Mesendoderm (in vitro differentiated cells): ENCODE results near the gene POLR2I.

Source experiments
- DNase-seq: peaks from one replicate; pipeline ENCODE4 v3.0.0; 2013
- H2AK5ac ChIP-seq: 2 replicates; pipeline ENCODE4 v1.6.1; 2013; ENCODE audit warnings: low read length, inconsistent platforms
- H2BK120ac ChIP-seq: 2 replicates; pipeline ENCODE4 v1.6.1; 2013; ENCODE audit warnings: low read depth, mild to moderate bottlenecking, low read length, moderate library complexity, mixed read lengths
- H2BK15ac ChIP-seq: replicated peaks from 2 replicates; pipeline ENCODE4 v1.6.1; 2013; ENCODE audit warnings: low read depth, mild to moderate bottlenecking, moderate library complexity
- H2BK5ac ChIP-seq: 2 replicates; pipeline ENCODE4 v1.6.1; 2013; ENCODE audit warnings: low read length, inconsistent platforms
- H3K18ac ChIP-seq: 2 replicates; pipeline ENCODE4 v1.6.1; 2013; ENCODE audit warnings: mild to moderate bottlenecking, low read length, mixed read lengths
- H3K23ac ChIP-seq: one replicate; pipeline ENCODE4 v1.6.1; 2013; ENCODE audit warnings: low read length
- H3K27ac ChIP-seq: 2 replicates; pipeline ENCODE4 v1.5.1; 2013; ENCODE audit warnings: low read depth, mild to moderate bottlenecking, inconsistent platforms, low read length, moderate library complexity
- H3K27me3 ChIP-seq: 2 replicates; pipeline ENCODE4 v1.6.1; 2013; ENCODE audit warnings: low read length, control low read depth, mild to moderate bottlenecking, inconsistent platforms; ENCODE audit not compliant: insufficient read depth, poor library complexity
- H3K36me3 ChIP-seq: 2 replicates; pipeline ENCODE4 v1.6.1; 2013; ENCODE audit warnings: low read length, inconsistent platforms; ENCODE audit not compliant: control insufficient read depth, insufficient read depth
- H3K4ac ChIP-seq: one replicate; pipeline ENCODE4 v1.6.1; 2013; ENCODE audit warnings: low read depth, mild to moderate bottlenecking, low read length, moderate library complexity
- H3K4me1 ChIP-seq: 2 replicates; pipeline ENCODE4 v1.6.1; 2013; ENCODE audit warnings: low read depth, low read length, inconsistent platforms; ENCODE audit not compliant: control insufficient read depth
- H3K4me2 ChIP-seq: 2 replicates; pipeline ENCODE4 v1.6.1; 2013; ENCODE audit warnings: low read length
- H3K4me3 ChIP-seq: 2 replicates; pipeline ENCODE4 v1.5.1; 2013; ENCODE audit warnings: mild to moderate bottlenecking, low read length
- H3K56ac ChIP-seq: one replicate; pipeline ENCODE4 v1.6.1; 2013; ENCODE audit warnings: low read length
- H3K79me1 ChIP-seq: 2 replicates; pipeline ENCODE4 v1.6.1; 2013; ENCODE audit warnings: low read length, inconsistent platforms
- H3K79me2 ChIP-seq: 2 replicates; pipeline ENCODE4 v1.6.1; 2013; ENCODE audit warnings: mild to moderate bottlenecking, low read length; ENCODE audit not compliant: control insufficient read depth, insufficient read depth
- H3K9ac ChIP-seq: 2 replicates; pipeline ENCODE4 v1.6.1; 2013; ENCODE audit warnings: low read length, inconsistent platforms
- H4K5ac ChIP-seq: one replicate; pipeline ENCODE4 v1.6.1; 2013; ENCODE audit warnings: low read length
- H4K8ac ChIP-seq: one replicate; pipeline ENCODE4 v1.6.1; 2013; ENCODE audit warnings: low read depth, mild to moderate bottlenecking, control low read depth, low read length, moderate library complexity
- WGBS: extraction: QIAGEN DNeasy Blood & Tissue Kit; methylation state at CpG from one replicate; pipeline ENCODE4 v1.1.7; 2013; ENCODE audit warnings: low lambda C conversion rate, missing lambda C conversion rate; ENCODE audit not compliant: insufficient coverage; ENCODE audit errors: extremely low coverage; 5-methylcytosine and 5-hydroxymethylcytosine counted together

The POLR2I gene

GRCh38 chr19:36093146-36093662 lies 21.5 kb downstream of the POLR2I start:
- Histone ChIP-seq H2AK5ac (no peak overlapping the region), H4K8ac (no peak overlapping the region), H3K18ac (no peak overlapping the region), H3K27me3 (no peaks in the 10 kb centered on the region), H2BK5ac (no peak overlapping the region), H3K4ac (no peak overlapping the region), H2BK120ac (no peak overlapping the region), H4K5ac (no peak overlapping the region), H3K4me1 (no peaks in the 10 kb centered on the region), H3K4me3 (no peak overlapping the region), H3K36me3 (peaks cover 7% of the 10 kb centered on the region), H3K79me1 (no peaks in the 10 kb centered on the region), H3K23ac (no peak overlapping the region), H3K56ac (no peak overlapping the region), H2BK15ac (no peak overlapping the region), H3K79me2 (no peaks in the 10 kb centered on the region), H3K9ac (no peak overlapping the region), H3K4me2 (no peak overlapping the region), H3K27ac (no peak overlapping the region)
- no peak for DNase-seq
- WGBS: no CpG with 5 or more reads among the region's 5 CpGs

GRCh38 chr19:36092566-36092965 lies 22.1 kb downstream of the POLR2I start:
- H3K4me1 ChIP-seq: no peaks in the 10 kb centered on the region
- H2AK5ac ChIP-seq: no peak overlapping the region
- no peaks in the 10 kb centered on the region for H3K79me1 ChIP-seq
- H2BK120ac ChIP-seq: no peak overlapping the region
- no peak overlapping the region for H2BK5ac ChIP-seq
- no peak overlapping the region for H3K23ac ChIP-seq
- no peak overlapping the region for H4K8ac ChIP-seq
- H3K27ac ChIP-seq: no peak overlapping the region
- H3K36me3 ChIP-seq: peaks cover 7% of the 10 kb centered on the region
- H3K4ac ChIP-seq: no peak overlapping the region
- no peak overlapping the region for H4K5ac ChIP-seq
- WGBS: no CpG with 5 or more reads among the region's 7 CpGs
- no peak overlapping the region for H3K56ac ChIP-seq
- H3K4me3 ChIP-seq: no peak overlapping the region
- no peaks in the 10 kb centered on the region for H3K79me2 ChIP-seq
- no peak overlapping the region for H3K4me2 ChIP-seq
- H3K18ac ChIP-seq: no peak overlapping the region
- no peak overlapping the region for H3K9ac ChIP-seq
- H3K27me3 ChIP-seq: no peaks in the 10 kb centered on the region
- H2BK15ac ChIP-seq: no peak overlapping the region
- DNase-seq: no peak

GRCh38 chr19:36090910-36091695 lies 23.6 kb downstream of the POLR2I start:
- H2BK120ac ChIP-seq: no peak overlapping the region
- H3K18ac ChIP-seq: no peak overlapping the region
- H3K4me2 ChIP-seq: no peak overlapping the region
- no peak for DNase-seq
- H3K27me3 ChIP-seq: no peaks in the 10 kb centered on the region
- H4K5ac ChIP-seq: no peak overlapping the region
- H3K36me3 ChIP-seq: peaks cover 8% of the 10 kb centered on the region
- no peak overlapping the region for H3K56ac ChIP-seq
- no peak overlapping the region for H2BK15ac ChIP-seq
- no peak overlapping the region for H3K4ac ChIP-seq
- H2BK5ac ChIP-seq: no peak overlapping the region
- no peak overlapping the region for H2AK5ac ChIP-seq
- WGBS: no CpG with 5 or more reads among the region's 13 CpGs
- H3K79me1 ChIP-seq: no peaks in the 10 kb centered on the region
- H3K23ac ChIP-seq: no peak overlapping the region
- no peak overlapping the region for H3K4me3 ChIP-seq
- no peak overlapping the region for H3K9ac ChIP-seq
- no peak overlapping the region for H3K27ac ChIP-seq
- no peaks in the 10 kb centered on the region for H3K4me1 ChIP-seq
- no peak overlapping the region for H4K8ac ChIP-seq
- H3K79me2 ChIP-seq: no peaks in the 10 kb centered on the region

GRCh38 chr19:36089847-36090246 lies 24.8 kb downstream of the POLR2I start:
- no peaks in the 10 kb centered on the region for H3K4me1 ChIP-seq
- H4K8ac ChIP-seq: no peak overlapping the region
- H2BK5ac ChIP-seq: no peak overlapping the region
- H3K79me2 ChIP-seq: no peaks in the 10 kb centered on the region
- no peak overlapping the region for H2BK120ac ChIP-seq
- no peak overlapping the region for H2BK15ac ChIP-seq
- no peak overlapping the region for H3K4ac ChIP-seq
- H2AK5ac ChIP-seq: no peak overlapping the region
- WGBS: no CpG with 5 or more reads among the region's 5 CpGs
- H3K79me1 ChIP-seq: no peaks in the 10 kb centered on the region
- H3K4me3 ChIP-seq: no peak overlapping the region
- H3K56ac ChIP-seq: no peak overlapping the region
- DNase-seq: no peak
- H3K4me2 ChIP-seq: no peak overlapping the region
- no peak overlapping the region for H3K27ac ChIP-seq
- no peak overlapping the region for H3K9ac ChIP-seq
- no peak overlapping the region for H3K23ac ChIP-seq
- H3K36me3 ChIP-seq: peaks cover 10% of the 10 kb centered on the region
- H3K27me3 ChIP-seq: no peaks in the 10 kb centered on the region
- no peak overlapping the region for H4K5ac ChIP-seq
- no peak overlapping the region for H3K18ac ChIP-seq

- H3K4me1 ChIP-seq: no peaks in the 10 kb centered on the region
- no peak overlapping the region for H3K27ac ChIP-seq
- no peak overlapping the region for H3K23ac ChIP-seq
- H3K18ac ChIP-seq: no peak overlapping the region
- H3K79me1 ChIP-seq: no peaks in the 10 kb centered on the region
- H2BK5ac ChIP-seq: no peak overlapping the region
- H3K36me3 ChIP-seq: peaks cover 18% of the 10 kb centered on the region
- H4K5ac ChIP-seq: no peak overlapping the region
- no peaks in the 10 kb centered on the region for H3K27me3 ChIP-seq
- H4K8ac ChIP-seq: no peak overlapping the region
- no CpG with 5 or more reads among the region's 9 CpGs for WGBS
- no peak overlapping the region for H2BK120ac ChIP-seq
- H3K9ac ChIP-seq: no peak overlapping the region
- no peak overlapping the region for H2BK15ac ChIP-seq
- H3K4me3 ChIP-seq: no peak overlapping the region
- H3K56ac ChIP-seq: no peak overlapping the region
- no peak overlapping the region for H2AK5ac ChIP-seq
- no peak overlapping the region for H3K4ac ChIP-seq
- H3K4me2 ChIP-seq: no peak overlapping the region
- H3K79me2 ChIP-seq: no peaks in the 10 kb centered on the region
- DNase-seq: no peak
Measured at GRCh38 chr19:36086326-36086725, 28.3 kb downstream of the POLR2I start.
